WI38 (cell line): ENCODE measurements around the gene HAAO.

Experiments
- H3K4me3 ChIP-seq: 2 replicates; pipeline ENCODE4 v1.5.1; 2011; ENCODE audit warnings: low read depth, mild to moderate bottlenecking, control low read depth, low read length
- CTCF ChIP-seq: IDR thresholded peaks from 2 replicates; pipeline ENCODE4 v1.5.1; 2012; ENCODE audit warnings: low read depth, mild to moderate bottlenecking, control low read depth, low read length

Gene HAAO

GRCh38 chr2:42810971-42811811 lies 18.8 kb upstream of the HAAO start:
- TF ChIP-seq CTCF = no peak
- H3K4me3 ChIP-seq = peak overlapping the region; percentile 66

GRCh38 chr2:42810121-42810970 lies 18.0 kb upstream of the HAAO start:
- TF ChIP-seq CTCF = no peak
- H3K4me3 ChIP-seq = peak overlapping the region; percentile 66

GRCh38 chr2:42809819-42810120 lies 17.4 kb upstream of the HAAO start:
- TF ChIP-seq CTCF = no peak
- peak overlapping the region; percentile 56 for H3K4me3 ChIP-seq

GRCh38 chr2:42809131-42809818 lies 16.9 kb upstream of the HAAO start:
- TF ChIP-seq CTCF = no peak
- peak overlapping the region; percentile 56 for H3K4me3 ChIP-seq

GRCh38 chr2:42808301-42808700 lies 15.9 kb upstream of the HAAO start:
- TF ChIP-seq CTCF = no peak

GRCh38 chr2:42806786-42807185 lies 14.4 kb upstream of the HAAO start:
- TF ChIP-seq CTCF = no peak
- H3K4me3 ChIP-seq = no peak overlapping the region

More at GRCh38 chr2:42808301-42808700, 15.9 kb upstream of the HAAO start:
- H3K4me3 ChIP-seq = no peak overlapping the region
